Tibial artery (tissue), 4 donors: ENCODE results near the gene MOGAT2.

ENCODE experiments used
- DNase-seq, 2 donors: peaks; one replicate each; pipeline ENCODE4 v3.0.0-alpha.2; 2019
- H3K27ac ChIP-seq, 2 donors: fragments of 200-600 bp; sonication (generic) in 1 of 2; 1 replicate in 1 of 2; 2 replicates in 1 of 2; pipeline ENCODE4 v1.5.1; 2018 to 2019; ENCODE audit warnings: mild to moderate bottlenecking in 1 of 2
- H3K27me3 ChIP-seq, 2 donors: fragments of 200-600 bp; sonication (generic) in 1 of 2; one replicate each; pipeline versions ENCODE4 v1.5.1 to v1.6.0; 2016 to 2019
- H3K36me3 ChIP-seq, 3 donors: fragments of 200-600 bp; sonication (generic) in 2 of 3; one replicate each; pipeline ENCODE4 v1.5.1; 2016 to 2019; ENCODE audit warnings: mild to moderate bottlenecking in 2 of 3
- H3K4me1 ChIP-seq, 4 donors: fragments of 200-600 bp; sonication (generic) in 2 of 4; 1 replicate in 3 of 4; 2 replicates in 1 of 4; pipeline ENCODE4 v1.5.1; 2016 to 2019
- H3K4me3 ChIP-seq, 2 donors: fragments of 200-600 bp; sonication (generic) in 1 of 2; 1 replicate in 1 of 2; 2 replicates in 1 of 2; pipeline ENCODE4 v1.5.1; 2018 to 2019; ENCODE audit warnings: mild to moderate bottlenecking in 2 of 2
- H3K9me3 ChIP-seq, 3 donors: fragments of 200-600 bp; sonication (generic) in 1 of 3; one replicate each; pipeline ENCODE4 v1.5.1; 2016 to 2019
- CTCF ChIP-seq, 2 experiments: fragments of 200-600 bp in 1 of 2; fragments of 450-650 bp in 1 of 2; IDR thresholded peaks; one replicate each; pipeline ENCODE4 v1.5.1; 2017 to 2019; ENCODE audit warnings: antibody characterized with exemption in 2 of 2, mild to moderate bottlenecking in 1 of 2, moderate library complexity in 1 of 2
- intact Hi-C: fragments of 100-400 bp; cut with DNase I; formaldehyde crosslinking; loops from one replicate; pipeline ENCODE4 v1.15.0; 2023; ENCODE audit warnings: low total_unique reads

The MOGAT2 gene

GRCh38 chr11:75720639-75721038, 3.0 kb downstream of the MOGAT2 start:
- Histone ChIP-seq H3K4me3 (no peak overlapping the region), H3K27ac (no peak overlapping the region), H3K36me3 (no peaks in the 10 kb centered on the region), H3K4me1 (peaks cover 0 to 18% (median 4%) of the 10 kb centered on the region in 4 donors), H3K9me3 (no peaks in the 10 kb centered on the region), H3K27me3 (no peaks in the 10 kb centered on the region)
- intact Hi-C loops = no loop called here
- no peak for DNase-seq
- no peak for TF ChIP-seq CTCF (IDR thresholded peaks at IDR 0.05)

- Histone ChIP-seq H3K4me1 (peaks cover 0 to 18% (median 4%) of the 10 kb centered on the region in 4 donors), H3K4me3 (no peak overlapping the region), H3K36me3 (no peaks in the 10 kb centered on the region), H3K9me3 (no peaks in the 10 kb centered on the region), H3K27ac (no peak overlapping the region), H3K27me3 (no peaks in the 10 kb centered on the region)
- TF ChIP-seq CTCF (IDR thresholded peaks at IDR 0.05) = no peak
- intact Hi-C loops = no loop called here
- no peak for DNase-seq
Measured at GRCh38 chr11:75721852-75722668, 4.4 kb downstream of the MOGAT2 start.

- DNase-seq = no peak
- no peaks in the 10 kb centered on the region for H3K9me3 ChIP-seq
- H3K36me3 ChIP-seq = no peaks in the 10 kb centered on the region
- no peak overlapping the region for H3K4me3 ChIP-seq
- peaks cover 0 to 14% (median 4%) of the 10 kb centered on the region in 4 donors for H3K4me1 ChIP-seq
- TF ChIP-seq CTCF (IDR thresholded peaks at IDR 0.05) = no peak
- intact Hi-C loops = no loop called here
- no peaks in the 10 kb centered on the region for H3K27me3 ChIP-seq
- no peak overlapping the region for H3K27ac ChIP-seq
Measured at GRCh38 chr11:75722669-75723042, 5.0 kb downstream of the MOGAT2 start.

GRCh38 chr11:75725547-75726320, 8.1 kb downstream of the MOGAT2 start:
- intact Hi-C loops = no loop called here
- peaks cover 0 to 9% (median 4%) of the 10 kb centered on the region in 4 donors for H3K4me1 ChIP-seq
- TF ChIP-seq CTCF (IDR thresholded peaks at IDR 0.05) = no peak
- no peak overlapping the region for H3K27ac ChIP-seq
- H3K36me3 ChIP-seq = no peaks in the 10 kb centered on the region
- no peak for DNase-seq
- H3K27me3 ChIP-seq = no peaks in the 10 kb centered on the region
- no peak overlapping the region for H3K4me3 ChIP-seq
- H3K9me3 ChIP-seq = no peaks in the 10 kb centered on the region

GRCh38 chr11:75728992-75729391, 11.4 kb downstream of the MOGAT2 start:
- intact Hi-C loops = no loop called here
- Histone ChIP-seq H3K27ac (no peak overlapping the region), H3K36me3 (no peaks in the 10 kb centered on the region), H3K4me3 (no peak overlapping the region), H3K9me3 (no peaks in the 10 kb centered on the region), H3K27me3 (no peaks in the 10 kb centered on the region), H3K4me1 (peaks cover 0 to 14% (median 6%) of the 10 kb centered on the region in 4 donors)
- no peak for DNase-seq
- no peak for TF ChIP-seq CTCF (IDR thresholded peaks at IDR 0.05)
